Coronary artery (tissue), 2 donors: ENCODE measurements around the gene CIZ1.
"Not testable (repeated sequence)": the region's sequence is repeated elsewhere in the genome, so short reads cannot be mapped to it uniquely, and the experiment has no call there.

Source experiments
- DNase-seq: peaks from one replicate; pipeline ENCODE4 v3.0.0-alpha.2; 2017; ENCODE audit warnings: low spot score
- H3K27ac ChIP-seq, 2 donors: fragments of 200-600 bp; sonication (generic); one replicate each; pipeline ENCODE4 v1.5.1; 2016 to 2019
- H3K4me3 ChIP-seq: fragments of 200-600 bp; sonication (generic); 2 replicates; pipeline ENCODE4 v1.5.1; 2016; ENCODE audit warnings: mild to moderate bottlenecking, moderate library complexity
- CTCF ChIP-seq: fragments of 200-600 bp; sonication (generic); IDR thresholded peaks from one replicate; pipeline ENCODE4 v1.5.1; 2019; ENCODE audit warnings: antibody characterized with exemption

The CIZ1 gene

GRCh38 chr9:128142061-128142460, 49.3 kb downstream of the CIZ1 start:
- no peak for DNase-seq
- no peak overlapping the region for H3K4me3 ChIP-seq
- TF ChIP-seq CTCF, result no peak
- no peak overlapping the region for H3K27ac ChIP-seq

GRCh38 chr9:128141604-128142003, 49.8 kb downstream of the CIZ1 start:
- no peak overlapping the region for H3K27ac ChIP-seq
- H3K4me3 ChIP-seq, result no peak overlapping the region
- no peak for TF ChIP-seq CTCF
- DNase-seq, result no peak

GRCh38 chr9:128139621-128140020, 51.8 kb downstream of the CIZ1 start:
- H3K4me3 ChIP-seq, result no peak overlapping the region
- no peak for DNase-seq
- no peak for TF ChIP-seq CTCF
- no peak overlapping the region for H3K27ac ChIP-seq

GRCh38 chr9:128138001-128138400, 53.4 kb downstream of the CIZ1 start:
- H3K27ac ChIP-seq, result no peak overlapping the region
- no peak for DNase-seq
- TF ChIP-seq CTCF, result no peak
- H3K4me3 ChIP-seq, result no peak overlapping the region

- Histone ChIP-seq H3K4me3 (no peak overlapping the region), H3K27ac (no peak overlapping the region)
- no peak for TF ChIP-seq CTCF
- DNase-seq, result no peak
These were observed 54.3 kb downstream of the CIZ1 start for GRCh38 chr9:128136816-128137793.

GRCh38 chr9:128135561-128135960, 55.8 kb downstream of the CIZ1 start:
- not testable (repeated sequence) for H3K4me3 ChIP-seq, H3K27ac ChIP-seq, DNase-seq

- not testable (repeated sequence) for DNase-seq, H3K4me3 ChIP-seq, H3K27ac ChIP-seq
These were observed 59.2 kb downstream of the CIZ1 start for GRCh38 chr9:128132139-128132538.

GRCh38 chr9:128131346-128131745, 60.0 kb downstream of the CIZ1 start:
- H3K27ac ChIP-seq, H3K4me3 ChIP-seq, DNase-seq: not testable (repeated sequence)

- not testable (repeated sequence) for H3K4me3 ChIP-seq, H3K27ac ChIP-seq, DNase-seq
These were observed 60.7 kb downstream of the CIZ1 start for GRCh38 chr9:128130651-128131050.
